ENCODE data around the gene NCEH1.
"Not testable (repeated sequence)": the region's sequence is repeated elsewhere in the genome, so short reads cannot be mapped to it uniquely, and the experiment has no call there.

NCEH1 gene

DNA sequence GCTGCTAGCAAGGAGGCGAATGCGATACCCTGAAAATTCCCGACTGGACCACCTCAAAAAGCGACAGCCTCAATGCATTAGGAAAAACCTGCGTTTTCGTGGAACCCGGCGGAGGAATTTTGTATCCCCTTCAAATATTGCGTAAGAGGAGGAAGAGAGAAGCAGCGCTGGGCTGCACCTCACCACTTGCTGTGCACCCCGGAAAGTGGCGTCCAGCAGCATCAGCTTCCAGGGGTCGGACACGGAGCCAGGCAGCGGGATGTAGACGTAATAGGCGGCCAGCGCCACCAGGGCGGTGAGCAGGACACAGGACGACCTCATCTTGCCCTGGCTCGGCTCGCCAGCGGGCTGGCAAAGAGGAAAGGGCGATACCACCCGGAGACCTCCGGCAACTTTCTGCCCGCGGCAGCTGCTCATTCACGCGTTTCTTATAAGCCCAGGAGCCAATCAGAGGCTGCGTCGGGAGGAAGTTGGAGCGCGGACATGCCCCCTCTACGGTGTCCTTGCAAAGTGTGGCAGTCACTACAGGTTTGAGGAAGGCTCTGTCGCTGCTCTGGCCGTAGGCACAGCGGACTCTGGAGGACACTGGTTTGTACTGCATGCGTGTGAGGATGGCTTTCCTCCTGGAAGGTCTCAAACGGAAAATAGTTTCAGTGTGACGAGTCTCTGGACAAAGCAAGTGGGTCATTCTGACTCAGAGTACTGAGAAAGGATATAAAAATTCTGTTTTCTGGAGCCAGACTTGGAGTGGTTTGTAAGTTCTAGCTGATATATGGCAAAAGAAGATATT lies at the start of gene NCEH1:
Gene NCEH1 (minus strand): TSS at position 404 of the 790 bp plus-strand sequence. CDS start 83 bp downstream, at position 321.
- DNase-seq (ENCODE audit: low spot score), result peak; percentile 100
- FAIRE-seq, result peak; percentile 96

DNA sequence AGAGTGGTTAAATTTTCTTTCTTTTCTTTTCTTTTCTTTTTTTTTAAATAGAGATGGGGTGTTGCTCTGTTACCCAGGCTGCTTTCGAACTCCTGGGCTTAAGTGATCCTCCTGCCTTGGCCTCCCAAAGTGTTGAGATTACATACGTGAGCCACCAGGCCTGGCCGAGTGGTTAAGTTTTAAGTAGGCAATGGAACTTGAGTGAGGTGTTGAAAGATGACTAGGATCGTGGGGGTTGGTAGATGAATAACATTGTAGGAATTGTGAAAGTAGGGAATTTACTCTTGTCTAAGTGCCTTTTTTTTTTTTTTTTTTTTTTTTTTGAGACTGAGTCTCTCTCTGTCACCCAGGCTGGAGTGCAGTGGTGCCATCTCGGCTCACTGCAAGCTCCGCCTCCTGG lies 49.5 kb upstream of the NCEH1 start:
- DNase-seq (ENCODE audit: low spot score); FAIRE-seq: not testable (repeated sequence)

GRCh38 chr3:172753125-172753524 lies 42.3 kb upstream of the NCEH1 start:
- FAIRE-seq (no peak), DNase-seq (ENCODE audit: low spot score) (no peak)

- FAIRE-seq, result no peak
Measured at GRCh38 chr3:172752651-172753050, 41.8 kb upstream of the NCEH1 start.

GRCh38 chr3:172751175-172751704 lies 40.4 kb upstream of the NCEH1 start:
- DNase-seq (ENCODE audit: low spot score), result no peak
- FAIRE-seq, result peak; percentile 38

More at GRCh38 chr3:172752651-172753050, 41.8 kb upstream of the NCEH1 start:
- DNase-seq (ENCODE audit: low spot score), result no peak

- FAIRE-seq (peak; percentile 96), DNase-seq (ENCODE audit: low spot score) (peak; percentile 100)
Measured at GRCh38 chr3:172750368-172751174, 39.7 kb upstream of the NCEH1 start, which contains the start of gene ECT2. ECT2 (plus strand) TSS chr3:172750726; CDS start chr3:172754531, 3,805 bp downstream.

GRCh38 chr3:172750069-172750367 lies 39.2 kb upstream of the NCEH1 start:
- DNase-seq (ENCODE audit: low spot score) (no peak), FAIRE-seq (no peak)

DNA sequence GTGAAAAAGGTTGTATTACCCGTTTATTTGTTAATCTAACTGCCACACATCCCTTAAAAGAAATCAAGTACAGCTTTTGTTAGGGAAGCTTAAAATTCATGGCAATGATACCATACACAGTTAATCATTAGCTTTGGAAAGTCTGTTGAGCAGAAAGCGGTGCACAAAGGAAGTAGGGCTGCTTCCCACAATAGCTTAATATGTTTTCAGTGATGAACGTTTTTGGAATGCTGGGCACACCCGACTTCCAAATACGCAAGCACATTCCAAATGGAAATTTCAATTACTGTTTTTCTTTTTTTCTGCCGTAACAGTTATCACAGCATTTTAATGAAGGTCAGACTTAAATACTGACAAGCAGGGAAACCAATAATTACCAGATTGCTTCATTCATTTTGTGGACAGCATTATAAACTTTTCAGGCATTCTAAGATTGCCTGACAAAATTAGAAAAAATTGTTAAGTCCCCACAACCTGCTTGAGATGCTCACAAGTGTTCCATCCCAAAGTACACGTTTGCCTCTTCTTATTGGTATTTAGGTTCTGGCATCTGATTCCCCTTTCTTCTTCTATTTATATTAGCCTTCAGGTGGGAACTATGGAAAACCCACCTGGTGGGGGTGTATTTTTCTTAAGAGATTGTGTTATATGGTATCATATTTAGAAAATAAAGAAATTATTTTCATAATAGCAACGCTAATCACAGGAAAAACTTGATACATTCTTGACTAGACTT lies 38.5 kb upstream of the NCEH1 start:
- FAIRE-seq (peak; percentile 98), DNase-seq (ENCODE audit: low spot score) (peak; percentile 97)

DNA sequence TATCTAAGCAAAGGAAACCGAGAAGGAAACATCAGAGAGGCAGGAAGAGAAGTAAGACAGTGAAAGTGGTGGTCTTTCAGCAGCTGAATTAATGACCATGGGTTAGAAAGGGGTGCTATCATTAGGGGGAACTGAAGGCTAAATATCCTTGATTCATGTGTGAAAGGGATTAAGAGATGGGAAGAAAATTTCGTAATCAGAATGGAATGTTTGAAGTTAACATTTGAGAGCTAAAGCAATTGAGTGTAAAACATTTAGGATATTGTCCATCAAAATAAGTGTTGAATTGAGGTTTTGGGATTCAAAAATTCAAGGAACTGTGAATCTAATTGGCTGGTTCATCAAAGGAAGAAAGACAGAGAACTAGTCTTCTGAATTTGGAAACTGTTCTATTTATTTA lies 35.6 kb upstream of the NCEH1 start:
- FAIRE-seq (peak; percentile 67), DNase-seq (ENCODE audit: low spot score) (no peak)

- no peak for FAIRE-seq
- no peak for DNase-seq (ENCODE audit: low spot score)
Measured at GRCh38 chr3:172739462-172739861, 28.6 kb upstream of the NCEH1 start.

- DNase-seq (ENCODE audit: low spot score) (no peak), FAIRE-seq (no peak)
Measured at GRCh38 chr3:172735014-172735413, 24.1 kb upstream of the NCEH1 start.

DNA sequence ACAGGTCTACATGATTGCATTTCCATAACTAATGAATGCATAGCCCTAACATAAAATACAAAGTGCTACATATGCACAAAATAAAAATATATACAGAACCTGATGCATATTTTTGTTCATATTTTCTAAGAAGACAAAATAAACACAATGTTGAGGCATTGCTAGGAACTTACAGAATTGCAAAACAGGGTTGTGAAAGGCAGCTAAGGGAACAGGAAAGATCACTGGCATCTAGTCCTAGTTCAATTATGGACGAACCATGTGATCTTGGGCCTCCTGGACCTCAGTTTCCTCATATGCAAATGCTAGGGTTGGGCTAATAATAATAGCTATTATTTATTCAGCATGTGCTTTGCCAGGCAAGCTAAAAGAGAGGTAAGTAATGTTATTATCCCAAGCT lies 15.5 kb upstream of the NCEH1 start:
- DNase-seq (ENCODE audit: low spot score), result no peak
- no peak for FAIRE-seq

- not testable (repeated sequence) for FAIRE-seq
Measured at GRCh38 chr3:172722536-172723040, 11.7 kb upstream of the NCEH1 start.

DNA sequence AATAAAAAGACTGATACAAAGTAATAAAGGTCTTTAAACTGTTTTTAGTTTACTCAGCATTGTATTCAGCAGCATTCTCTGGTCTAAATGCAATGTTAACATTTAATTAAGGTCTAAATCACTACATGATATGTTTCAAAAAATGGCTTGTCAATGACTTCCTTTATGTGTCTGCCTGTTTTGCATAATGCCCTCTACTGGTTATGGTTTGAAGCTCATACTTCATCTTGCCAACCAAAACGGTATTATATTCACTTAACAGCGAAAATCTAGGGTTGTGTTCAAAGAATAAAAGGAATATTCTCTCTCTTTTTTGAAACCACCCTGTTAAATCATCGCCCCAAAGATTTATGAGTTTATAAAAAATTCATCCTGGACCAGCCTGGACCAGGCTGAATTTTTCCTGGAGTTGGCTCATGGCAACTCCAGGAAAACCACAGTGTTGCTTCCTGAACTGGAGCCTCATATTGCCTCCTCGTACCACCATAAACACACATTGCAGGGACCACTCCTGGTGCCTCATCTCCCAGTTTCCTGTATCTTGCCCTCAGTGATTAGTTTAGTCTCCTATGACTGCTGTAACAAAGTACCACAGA lies 6.7 kb upstream of the NCEH1 start:
- DNase-seq (ENCODE audit: low spot score) (no peak), FAIRE-seq (no peak)

More at GRCh38 chr3:172722536-172723040, 11.7 kb upstream of the NCEH1 start:
- DNase-seq (ENCODE audit: low spot score), result not testable (repeated sequence)

- FAIRE-seq (no peak), DNase-seq (ENCODE audit: low spot score) (no peak)
Measured at GRCh38 chr3:172716476-172716875, 5.6 kb upstream of the NCEH1 start.

DNA sequence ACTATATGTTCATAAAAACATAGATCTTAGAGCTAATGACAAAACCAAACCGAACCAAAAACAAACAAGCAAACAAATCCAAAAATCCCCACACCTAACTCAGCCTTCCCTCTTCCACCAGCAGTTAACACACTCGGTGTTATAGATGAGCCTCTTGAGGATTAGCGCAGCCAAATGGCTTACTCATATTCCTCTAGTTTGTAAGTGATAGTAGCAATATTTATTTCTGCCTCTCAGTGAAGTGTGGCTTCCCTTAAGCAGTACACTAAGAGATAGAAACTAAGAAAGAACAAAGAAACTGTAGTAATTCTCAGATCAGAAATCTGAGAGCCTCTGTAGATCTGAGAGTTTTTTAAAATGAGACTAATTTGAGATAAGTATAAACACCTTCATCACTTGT lies 2.4 kb upstream of the NCEH1 start:
- DNase-seq (ENCODE audit: low spot score) (no peak), FAIRE-seq (no peak)

- FAIRE-seq, result no peak
- no peak for DNase-seq (ENCODE audit: low spot score)
Measured at GRCh38 chr3:172711454-172711795, 558 bp upstream of the NCEH1 start.

DNA sequence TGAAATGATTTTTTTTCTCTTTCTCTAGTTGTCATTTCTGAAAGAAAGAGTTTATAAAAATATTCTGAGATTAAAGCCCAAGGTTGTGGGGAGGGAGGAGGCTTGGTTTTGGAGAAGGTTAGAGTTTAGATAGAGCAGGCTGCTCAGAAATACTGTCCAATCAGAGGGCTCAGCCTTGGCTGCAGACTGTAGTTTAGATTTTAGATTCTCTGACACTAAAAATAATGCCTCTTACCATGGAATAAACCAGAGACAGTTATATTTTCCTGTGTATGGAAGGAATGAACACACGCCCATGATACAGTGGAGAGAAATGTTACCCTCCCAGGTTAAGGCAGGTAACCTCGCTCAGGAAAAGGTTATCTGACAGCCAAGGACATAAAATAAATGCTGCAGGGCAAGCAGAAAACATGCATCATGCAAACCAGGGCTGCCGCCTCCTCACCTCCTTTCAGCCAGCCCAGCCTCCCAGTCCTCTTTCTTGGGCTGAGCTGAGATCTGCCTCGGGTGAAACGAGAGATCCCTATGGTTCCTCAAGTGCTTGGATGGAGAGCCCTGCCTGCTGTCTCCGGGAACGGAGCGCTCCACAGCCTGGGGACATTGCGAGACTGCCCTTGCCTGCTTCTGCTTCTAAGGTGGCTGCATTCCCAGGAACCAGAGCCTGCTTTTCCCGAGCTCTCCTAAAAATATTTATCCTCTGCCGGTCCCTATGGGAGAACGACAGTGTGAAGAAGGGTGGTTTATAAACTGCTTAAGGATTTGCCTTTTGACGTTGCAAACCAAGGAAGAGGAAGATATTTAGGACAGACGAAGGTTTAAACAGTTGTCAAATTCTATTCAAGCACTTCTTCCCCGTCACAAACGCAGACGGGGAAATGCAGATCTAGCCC lies 848 bp downstream of the NCEH1 start:
- no peak for DNase-seq (ENCODE audit: low spot score)
- no peak for FAIRE-seq

DNA sequence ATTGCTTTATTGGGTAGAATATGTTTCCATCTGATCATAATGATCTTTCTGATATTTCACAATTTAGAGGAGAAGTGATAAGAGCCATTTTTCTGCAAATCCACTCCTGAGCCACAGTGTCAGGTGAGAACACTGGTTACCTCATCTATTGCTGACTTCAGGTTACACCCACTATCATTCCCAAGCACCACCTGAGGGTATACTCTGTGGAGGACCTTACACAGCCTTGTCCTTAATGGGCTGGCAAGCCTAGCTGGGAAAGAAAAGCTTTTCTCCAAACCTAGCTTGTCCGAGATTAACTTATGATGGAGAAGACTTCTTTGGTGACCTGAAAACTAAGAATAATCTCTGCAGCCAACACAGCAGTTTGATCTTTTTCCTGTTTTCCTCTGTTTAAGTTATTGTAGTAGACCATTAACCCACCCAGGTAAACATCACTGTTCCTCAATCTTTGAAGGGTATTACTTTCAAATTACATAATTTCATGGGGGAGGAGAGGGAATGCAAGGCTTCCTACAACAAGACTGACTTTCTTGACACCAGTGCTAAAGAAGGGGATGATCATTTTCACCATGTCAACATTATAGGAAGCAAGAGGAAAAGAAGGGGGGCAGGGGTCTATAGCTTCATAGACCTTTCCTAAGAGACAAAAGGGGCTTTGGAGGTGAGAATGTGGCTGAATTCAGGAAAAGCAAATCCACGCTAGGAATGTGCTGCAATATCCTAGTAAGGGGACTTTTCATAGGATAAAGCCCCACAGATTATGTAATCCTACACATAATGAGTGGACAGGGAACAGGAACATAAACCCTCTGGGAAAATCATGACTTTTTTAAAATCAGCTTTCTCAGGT lies 1.7 kb downstream of the NCEH1 start:
- no peak for DNase-seq (ENCODE audit: low spot score)
- FAIRE-seq, result no peak

All from RCC 7860 (cell line).